MM.1S (cell line): ENCODE results near the gene ADAMTSL2.

Experiments used
- CTCF ChIP-seq: fragments of 300-600 bp; sonication (generic); IDR thresholded peaks from 2 replicates; pipeline ENCODE4 v1.5.1; 2016; ENCODE audit warnings: antibody characterized with exemption, low read length, mixed read lengths
- EZH2 ChIP-seq: fragments of 300-600 bp; sonication (generic); optimal IDR thresholded peaks from 2 replicates; pipeline ENCODE3; 2017; ENCODE audit warnings: low read depth, mild to moderate bottlenecking, antibody characterized with exemption, low read length, mixed read lengths
- EZH2phosphoT487 ChIP-seq: fragments of 300-600 bp; sonication (generic); IDR thresholded peaks from 2 replicates; pipeline ENCODE4 v1.6.1; 2018; ENCODE audit warnings: antibody characterized with exemption, low read length

GRCh38 chr9:133512253-133513213 is 22.0 kb upstream of the ADAMTSL2 start:
- TF ChIP-seq EZH2 (no peak), CTCF (no peak), EZH2phosphoT487 (no peak)
